D721Med (cell line): ENCODE results near the gene FAM170B.

ENCODE experiments used
- DNase-seq: peaks from one replicate; pipeline ENCODE4 v3.0.0; 2011; ENCODE audit warnings: low spot score; ENCODE audit not compliant: insufficient read length
- FAIRE-seq: peaks from 2 replicates; lab custom pipeline; 2011; peaks lifted over from hg19 to GRCh38; lab: Jason Lieb, UNC
- CTCF ChIP-seq: IDR thresholded peaks from 2 replicates; pipeline ENCODE4 v1.5.1; 2012; ENCODE audit warnings: mild to moderate bottlenecking, control low read depth; ENCODE audit not compliant: insufficient read depth; ENCODE audit errors: missing control alignments

The FAM170B gene

DNA sequence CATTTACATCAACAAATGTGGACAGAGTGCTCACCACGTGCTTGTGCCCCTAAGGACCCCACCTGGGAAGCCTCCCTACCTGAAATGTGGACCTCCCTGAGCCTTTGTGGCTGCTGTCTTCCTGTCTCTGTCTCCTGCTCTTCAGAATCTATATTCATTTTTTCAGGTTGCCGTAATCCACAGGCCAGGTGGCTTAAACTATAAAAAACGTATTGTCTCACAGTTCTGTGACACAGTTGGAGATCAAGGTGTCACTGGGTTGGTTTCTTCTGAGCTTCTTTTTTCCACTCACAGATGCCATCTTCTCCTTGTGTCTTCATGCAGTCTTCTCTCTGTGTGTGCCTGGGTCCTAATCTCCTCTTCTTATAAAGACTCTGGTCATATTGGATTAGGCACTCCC lies 12.9 kb downstream of the FAM170B start:
- FAIRE-seq (no peak), DNase-seq (no peak)
- no peak for TF ChIP-seq CTCF

DNA sequence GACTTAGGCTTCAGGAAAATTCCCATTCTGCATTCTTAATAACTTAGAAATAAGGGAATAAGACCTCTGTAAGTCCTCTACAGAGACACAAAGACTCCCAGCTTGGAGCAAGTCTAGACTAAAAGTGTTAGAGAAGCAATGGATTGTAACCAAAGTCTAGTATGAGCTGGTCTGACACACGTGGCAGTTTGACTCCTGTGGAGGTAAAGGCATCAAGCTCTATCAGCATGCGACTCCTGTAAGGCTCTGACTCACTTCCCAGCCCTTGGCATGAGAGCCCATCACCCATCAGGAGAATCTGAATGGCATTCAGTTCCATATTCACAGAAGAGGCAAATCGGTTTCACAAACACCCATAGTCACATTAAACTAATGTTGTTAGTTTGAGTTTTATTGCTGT lies 14.1 kb downstream of the FAM170B start:
- TF ChIP-seq CTCF: no peak
- DNase-seq (no peak), FAIRE-seq (no peak)

DNA sequence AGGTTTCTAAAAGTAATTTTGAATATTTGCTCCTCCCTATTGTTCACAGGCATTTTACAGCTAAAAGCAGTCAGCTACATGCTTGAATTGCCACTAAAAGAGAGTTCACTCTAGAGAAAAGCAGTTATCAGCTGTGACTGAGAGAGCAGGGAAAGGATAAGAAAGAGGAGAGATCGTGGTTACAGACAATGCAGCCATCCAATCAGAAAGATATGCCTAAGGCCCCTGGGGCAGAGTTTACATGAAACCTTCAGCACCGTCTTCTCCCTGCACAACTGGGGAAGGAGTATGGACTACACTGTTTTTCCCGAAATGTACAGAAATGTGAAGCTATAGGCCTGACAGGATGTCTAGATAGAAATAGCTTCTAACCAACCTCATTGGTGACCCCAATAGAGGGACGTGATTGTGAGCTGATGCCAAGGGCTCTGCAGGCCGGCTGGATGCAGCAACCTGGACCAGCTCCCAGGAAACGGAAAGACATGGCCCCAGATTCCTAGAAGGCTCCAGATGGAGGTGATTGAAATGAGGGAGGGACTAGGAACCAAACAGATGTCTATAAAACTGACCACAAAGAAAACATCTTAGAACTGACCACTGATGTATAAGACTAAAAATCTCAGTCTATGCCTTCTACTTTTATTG lies 15.3 kb downstream of the FAM170B start:
- DNase-seq (no peak), FAIRE-seq (no peak)
- no peak for TF ChIP-seq CTCF

DNA sequence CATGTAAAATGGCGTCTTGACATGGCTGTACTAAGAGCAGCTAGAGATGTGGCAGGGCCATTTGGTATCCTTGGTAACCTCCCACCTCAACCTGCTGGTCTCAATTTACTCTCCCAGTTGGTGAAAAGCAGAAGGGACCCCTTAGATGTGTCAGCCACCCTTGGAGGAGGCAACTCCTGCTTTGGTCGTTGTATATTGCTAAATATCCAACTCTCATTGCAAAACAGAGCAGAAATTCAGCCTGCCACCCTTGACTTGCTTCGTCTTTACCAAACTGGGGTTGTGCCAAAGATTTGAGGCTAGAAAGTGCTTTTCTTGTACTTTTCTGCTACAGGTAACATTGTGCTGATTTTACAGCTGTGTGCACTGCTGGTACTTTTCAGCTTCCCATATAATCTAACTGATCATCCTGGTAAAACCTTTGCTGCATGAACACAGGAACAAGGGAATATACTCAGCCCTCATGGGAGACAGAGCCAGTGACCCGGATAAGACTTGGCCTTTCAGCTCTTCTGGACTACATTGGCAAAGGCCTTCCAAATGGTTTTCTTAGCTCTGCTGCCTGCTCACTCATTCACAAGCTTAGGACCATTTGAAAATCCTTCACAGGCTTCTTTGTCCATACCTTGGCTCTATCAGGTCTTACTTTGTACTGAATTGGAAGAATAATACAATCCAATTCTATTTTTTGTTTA lies 16.3 kb downstream of the FAM170B start:
- no peak for FAIRE-seq
- TF ChIP-seq CTCF: no peak

GRCh38 chr10:49116509-49117375 lies 17.1 kb downstream of the FAM170B start:
- DNase-seq (no peak), FAIRE-seq (no peak)

More for the DNA sequence above, 16.3 kb downstream of the FAM170B start:
- DNase-seq: no peak

More at GRCh38 chr10:49116509-49117375, 17.1 kb downstream of the FAM170B start:
- TF ChIP-seq CTCF: no peak
